ENCODE data around the gene TMEM202.

TMEM202 gene

DNA sequence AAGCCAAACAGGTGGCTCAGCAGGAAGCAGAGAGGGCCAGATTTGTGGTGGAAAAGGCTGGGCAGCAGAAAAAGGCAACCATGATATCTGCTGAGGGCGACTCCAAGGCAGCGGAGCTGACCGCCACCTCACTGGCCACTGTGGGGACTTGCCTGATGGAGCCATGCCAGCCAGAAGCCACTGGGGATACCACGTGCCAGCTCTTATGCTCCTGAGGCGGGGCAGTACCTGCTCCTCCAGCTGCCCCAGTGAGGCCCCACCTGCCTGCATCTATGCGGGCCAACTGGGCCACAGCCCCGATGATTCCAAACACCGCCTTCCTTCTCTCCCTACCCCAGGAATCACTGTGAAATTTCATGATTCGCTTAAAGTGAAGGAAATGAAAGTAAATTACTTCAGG lies 53.1 kb downstream of the TMEM202 start:
- FAIRE-seq: no peak
- TF ChIP-seq POLR2AphosphoS5 (IDR thresholded peaks at IDR 0.05; ENCODE audit: low read depth, low read length) (no peak), POU2F2 (IDR thresholded peaks at IDR 0.05; ENCODE audit: low read depth, low read length) (no peak), SPI1 (IDR thresholded peaks at IDR 0.05; ENCODE audit: low read depth, low read length) (no peak), POLR2A (IDR thresholded peaks at IDR 0.05; ENCODE audit: low read depth, low read length) (no peak), TAF1 (IDR thresholded peaks at IDR 0.05; ENCODE audit: low read depth, low read length) (no peak), PAX5 (IDR thresholded peaks at IDR 0.05; ENCODE audit: insufficient read depth, low read length, severe bottlenecking) (no peak)
- no peak for DNase-seq (ENCODE audit: insufficient read length, low spot score)

DNA sequence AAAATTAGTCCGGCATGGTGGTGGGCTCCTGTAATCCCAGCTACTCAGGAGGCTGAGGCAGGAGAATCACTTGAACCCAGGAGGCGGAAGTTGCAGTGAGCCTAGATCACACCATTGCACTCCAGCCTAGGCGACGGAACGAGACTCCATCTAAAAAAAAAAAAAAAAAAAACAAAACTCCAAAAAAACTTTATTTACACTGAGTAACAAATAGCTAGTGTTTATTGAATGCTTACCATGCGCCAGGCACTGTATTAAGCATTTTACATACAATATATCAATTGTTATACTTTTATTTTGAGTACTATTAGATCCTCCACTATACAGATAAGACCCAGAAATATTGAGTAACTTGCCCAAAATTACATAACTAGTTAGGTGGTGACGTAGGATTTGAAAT lies 58.6 kb downstream of the TMEM202 start:
- FAIRE-seq (no peak), DNase-seq (ENCODE audit: insufficient read length, low spot score) (no peak)
- TF ChIP-seq POU2F2 (IDR thresholded peaks at IDR 0.05; ENCODE audit: low read depth, low read length) (no peak), SPI1 (IDR thresholded peaks at IDR 0.05; ENCODE audit: low read depth, low read length) (no peak), TAF1 (IDR thresholded peaks at IDR 0.05; ENCODE audit: low read depth, low read length) (no peak), POLR2AphosphoS5 (IDR thresholded peaks at IDR 0.05; ENCODE audit: low read depth, low read length) (no peak), POLR2A (IDR thresholded peaks at IDR 0.05; ENCODE audit: low read depth, low read length) (no peak), PAX5 (IDR thresholded peaks at IDR 0.05; ENCODE audit: insufficient read depth, low read length, severe bottlenecking) (no peak)

All from GM12891 (cell line).